Heart left ventricle (tissue), 13 donors: ENCODE measurements around the gene OR2A1.
"Not testable (repeated sequence)": the region's sequence is repeated elsewhere in the genome, so short reads cannot be mapped to it uniquely, and the experiment has no call there.

Source experiments
- POLR2A ChIP-seq, 2 donors: fragments of 450-650 bp; IDR thresholded peaks; one replicate each; pipeline ENCODE4 v1.6.1; 2017; ENCODE audit warnings: antibody characterized with exemption in 2 of 2, mild to moderate bottlenecking in 2 of 2, moderate library complexity in 2 of 2
- TF ChIP-seq, protein P1 (sequence below), 12 donors: fragments of 200-600 bp; sonication (generic) in 4 of 12; IDR thresholded peaks; one replicate each; pipeline versions ENCODE4 v1.5.0 to v1.8.0; 2018 to 2022; ENCODE audit warnings: antibody characterized with exemption in 12 of 12, mild to moderate bottlenecking in 5 of 12
- donor health status: ischemic (EF 13 %, LVEDD 7.1; RV severe dilation, severe dysfunction).
- donor health status: DM: no; HTN: yes; CAD: no.
- donor health status: DM: no; HTN: no; CAD: no.
- donor health status: ischemic (EF 25% LVEDD 6.9; RV normal size, moderate dysfunction).
- donor health status: ischemic (EF 25% LVEDD 5.7; RV mildly dilated, moderate dysfunction).
- donor health status: ischemic (EF 35%, LVEDD 5.7; RV mildly dilated, moderate dysfunction).
- donor health status: nonischemic (EF 11% LVEDD 7.7; RV severe dilation, severe dysfunction).
- donor health status: DM: yes; HTN: yes; CAD: no.
- donor health status: PGD.
- donor health status: ischemic (EF 29% LVEDD 5.4; RV normal size, mild dysfunction).
- donor health status: nonischemic (EF 23%, LVEDD 6.1; RV moderate dilation, normal function).

DNA sequence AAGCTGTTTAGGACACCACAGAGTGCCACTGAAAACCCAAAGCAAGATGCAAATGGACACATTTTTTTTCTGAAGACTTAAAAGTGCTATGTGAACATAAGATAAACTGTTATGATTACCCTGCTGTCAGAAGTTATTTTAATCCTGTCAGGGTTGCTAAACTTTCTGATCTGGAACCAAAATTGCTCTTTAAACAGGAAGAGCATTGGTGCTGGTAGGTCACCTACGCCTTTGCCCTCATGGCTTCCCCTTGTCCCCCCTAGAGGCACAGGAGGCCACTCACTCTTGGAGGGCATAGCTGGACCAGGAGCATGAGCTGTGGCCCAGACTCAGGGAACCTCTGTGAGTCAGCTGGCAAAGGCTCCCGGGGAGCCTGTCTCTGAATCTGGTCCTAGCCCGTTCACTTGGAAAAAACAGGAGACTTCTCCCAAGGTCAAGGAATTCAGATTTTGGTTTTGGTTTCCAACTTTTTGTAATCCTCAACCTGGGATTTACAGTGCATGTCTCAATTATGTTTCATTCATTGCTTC, 9.5 kb downstream of the OR2A1 start:
- TF ChIP-seq POLR2A (IDR thresholded peaks at IDR 0.05), result not testable (repeated sequence)
- TF ChIP-seq, protein P1, sequence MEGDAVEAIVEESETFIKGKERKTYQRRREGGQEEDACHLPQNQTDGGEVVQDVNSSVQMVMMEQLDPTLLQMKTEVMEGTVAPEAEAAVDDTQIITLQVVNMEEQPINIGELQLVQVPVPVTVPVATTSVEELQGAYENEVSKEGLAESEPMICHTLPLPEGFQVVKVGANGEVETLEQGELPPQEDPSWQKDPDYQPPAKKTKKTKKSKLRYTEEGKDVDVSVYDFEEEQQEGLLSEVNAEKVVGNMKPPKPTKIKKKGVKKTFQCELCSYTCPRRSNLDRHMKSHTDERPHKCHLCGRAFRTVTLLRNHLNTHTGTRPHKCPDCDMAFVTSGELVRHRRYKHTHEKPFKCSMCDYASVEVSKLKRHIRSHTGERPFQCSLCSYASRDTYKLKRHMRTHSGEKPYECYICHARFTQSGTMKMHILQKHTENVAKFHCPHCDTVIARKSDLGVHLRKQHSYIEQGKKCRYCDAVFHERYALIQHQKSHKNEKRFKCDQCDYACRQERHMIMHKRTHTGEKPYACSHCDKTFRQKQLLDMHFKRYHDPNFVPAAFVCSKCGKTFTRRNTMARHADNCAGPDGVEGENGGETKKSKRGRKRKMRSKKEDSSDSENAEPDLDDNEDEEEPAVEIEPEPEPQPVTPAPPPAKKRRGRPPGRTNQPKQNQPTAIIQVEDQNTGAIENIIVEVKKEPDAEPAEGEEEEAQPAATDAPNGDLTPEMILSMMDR (IDR thresholded peaks at IDR 0.05), result not testable (repeated sequence)
